SK-N-SH treated with all-trans-retinoic acid at 6 μM for 48 hours (cell line): Measurements from ENCODE around the gene CCR4.

Source experiments
- ATAC-seq: fragments of 200-7000 bp; cut with Tn5 transposase; 3 replicates; pipeline ENCODE4 v1.9.1; 2020; ENCODE audit warnings: mild to moderate bottlenecking, moderate library complexity
- ARNTL ChIP-seq: fragments of 450-650 bp; formaldehyde crosslinking; IDR thresholded peaks from 2 replicates; pipeline ENCODE4 v1.5.0; 2020; ENCODE audit warnings: low read depth, mild to moderate bottlenecking, moderate library complexity, borderline replicate concordance
- BACH2 ChIP-seq: fragments of 250-450 bp; sonication (Bioruptor Pico); IDR thresholded peaks from 2 replicates; pipeline ENCODE4 v1.9.0; 2021; ENCODE audit warnings: mild to moderate bottlenecking, borderline replicate concordance
- CREB5 ChIP-seq: fragments of 250-450 bp; sonication (Bioruptor Pico); IDR thresholded peaks from 2 replicates; pipeline ENCODE4 v1.5.1; 2020; ENCODE audit warnings: low read depth, mild to moderate bottlenecking, moderate library complexity
- CSDC2 ChIP-seq: fragments of 250-450 bp; sonication (Bioruptor Pico); IDR thresholded peaks from 2 replicates; pipeline ENCODE4 v1.5.0; 2020; ENCODE audit warnings: mild to moderate bottlenecking, moderate library complexity
- ESRRG ChIP-seq: fragments of 250-450 bp; sonication (Bioruptor Pico); IDR thresholded peaks from 2 replicates; pipeline ENCODE4 v1.6.1; 2021; ENCODE audit warnings: mild to moderate bottlenecking
- GLIS3 ChIP-seq: fragments of 250-450 bp; sonication (Bioruptor Pico); IDR thresholded peaks from 2 replicates; pipeline ENCODE4 v1.5.0; 2020; ENCODE audit warnings: mild to moderate bottlenecking, moderate library complexity
- ISL1 ChIP-seq: fragments of 250-450 bp; sonication (Bioruptor Pico); IDR thresholded peaks from 2 replicates; pipeline ENCODE4 v2.1.2; 2022; ENCODE audit warnings: mild to moderate bottlenecking, moderate library complexity
- OSR1 ChIP-seq: fragments of 250-450 bp; sonication (Bioruptor Pico); IDR thresholded peaks from 2 replicates; pipeline ENCODE4 v1.8.0; 2022; ENCODE audit warnings: moderate library complexity, mild to moderate bottlenecking, inconsistent platforms
- PPARA ChIP-seq: fragments of 250-450 bp; sonication (Bioruptor Pico); IDR thresholded peaks from 2 replicates; pipeline ENCODE4 v1.5.0; 2020; ENCODE audit warnings: mild to moderate bottlenecking, borderline replicate concordance
- SNAI2 ChIP-seq: fragments of 250-450 bp; sonication (Bioruptor Pico); IDR thresholded peaks from 2 replicates; pipeline ENCODE4 v1.5.0; 2020; ENCODE audit warnings: mild to moderate bottlenecking, moderate library complexity
- TCF4 ChIP-seq: fragments of 250-450 bp; sonication (Bioruptor Pico); IDR thresholded peaks from 2 replicates; pipeline ENCODE4 v1.8.0; 2021; ENCODE audit warnings: mild to moderate bottlenecking, moderate library complexity, borderline replicate concordance
- TOX ChIP-seq: fragments of 250-450 bp; sonication (Bioruptor Pico); IDR thresholded peaks from 2 replicates; pipeline ENCODE4 v1.8.0; 2021; ENCODE audit warnings: mild to moderate bottlenecking, moderate library complexity, borderline replicate concordance
- ZC3H10 ChIP-seq: fragments of 250-450 bp; sonication (Bioruptor Pico); IDR thresholded peaks from 2 replicates; pipeline ENCODE4 v1.5.1; 2021; ENCODE audit warnings: mild to moderate bottlenecking, moderate library complexity
- ZFP3 ChIP-seq: fragments of 250-450 bp; sonication (Bioruptor Pico); IDR thresholded peaks from 2 replicates; pipeline ENCODE4 v1.5.0; 2020; ENCODE audit warnings: mild to moderate bottlenecking, moderate library complexity
- ZNF565 ChIP-seq: fragments of 450-650 bp; formaldehyde crosslinking; conservative IDR thresholded peaks from 2 replicates; pipeline ENCODE4 v1.5.0; 2020; ENCODE audit warnings: low read depth, mild to moderate bottlenecking, moderate library complexity
- ZNF70 ChIP-seq: fragments of 450-650 bp; formaldehyde crosslinking; IDR thresholded peaks from 2 replicates; pipeline ENCODE4 v1.5.0; 2020; ENCODE audit warnings: mild to moderate bottlenecking, moderate library complexity
- ZNF8 ChIP-seq: fragments of 450-650 bp; formaldehyde crosslinking; IDR thresholded peaks from 2 replicates; pipeline ENCODE4 v1.5.0; 2020; ENCODE audit warnings: mild to moderate bottlenecking, moderate library complexity
- TF ChIP-seq, protein P1 (sequence below): fragments of 250-450 bp; sonication (Bioruptor Pico); IDR thresholded peaks from 2 replicates; pipeline ENCODE4 v1.5.1; 2021; ENCODE audit warnings: mild to moderate bottlenecking, moderate library complexity
- TF ChIP-seq, protein P2 (sequence below): fragments of 250-450 bp; sonication (Bioruptor Pico); IDR thresholded peaks from 2 replicates; pipeline ENCODE4 v1.8.0; 2021; ENCODE audit warnings: low read depth, mild to moderate bottlenecking, moderate library complexity, borderline replicate concordance
- TF ChIP-seq, protein P3 (sequence below): fragments of 250-450 bp; sonication (Bioruptor Pico); IDR thresholded peaks from 2 replicates; pipeline ENCODE4 v1.5.0; 2020; ENCODE audit warnings: mild to moderate bottlenecking, moderate library complexity

The CCR4 gene

GRCh38 chr3:32954506-32954905 lies 3.1 kb downstream of the CCR4 start (continued):
- TF ChIP-seq, protein P1, sequence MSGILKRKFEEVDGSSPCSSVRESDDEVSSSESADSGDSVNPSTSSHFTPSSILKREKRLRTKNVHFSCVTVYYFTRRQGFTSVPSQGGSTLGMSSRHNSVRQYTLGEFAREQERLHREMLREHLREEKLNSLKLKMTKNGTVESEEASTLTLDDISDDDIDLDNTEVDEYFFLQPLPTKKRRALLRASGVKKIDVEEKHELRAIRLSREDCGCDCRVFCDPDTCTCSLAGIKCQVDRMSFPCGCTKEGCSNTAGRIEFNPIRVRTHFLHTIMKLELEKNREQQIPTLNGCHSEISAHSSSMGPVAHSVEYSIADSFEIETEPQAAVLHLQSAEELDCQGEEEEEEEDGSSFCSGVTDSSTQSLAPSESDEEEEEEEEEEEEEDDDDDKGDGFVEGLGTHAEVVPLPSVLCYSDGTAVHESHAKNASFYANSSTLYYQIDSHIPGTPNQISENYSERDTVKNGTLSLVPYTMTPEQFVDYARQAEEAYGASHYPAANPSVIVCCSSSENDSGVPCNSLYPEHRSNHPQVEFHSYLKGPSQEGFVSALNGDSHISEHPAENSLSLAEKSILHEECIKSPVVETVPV, result no peak
- no peak for TF ChIP-seq ESRRG (CRISPR knock-in tag)
- no peak for TF ChIP-seq ZFP3 (CRISPR knock-in tag)
- no peak for TF ChIP-seq TCF4 (CRISPR knock-in tag)
- TF ChIP-seq ZNF70, result no peak
- no peak for TF ChIP-seq BACH2
- no peak for TF ChIP-seq PPARA (CRISPR knock-in tag)

DNA sequence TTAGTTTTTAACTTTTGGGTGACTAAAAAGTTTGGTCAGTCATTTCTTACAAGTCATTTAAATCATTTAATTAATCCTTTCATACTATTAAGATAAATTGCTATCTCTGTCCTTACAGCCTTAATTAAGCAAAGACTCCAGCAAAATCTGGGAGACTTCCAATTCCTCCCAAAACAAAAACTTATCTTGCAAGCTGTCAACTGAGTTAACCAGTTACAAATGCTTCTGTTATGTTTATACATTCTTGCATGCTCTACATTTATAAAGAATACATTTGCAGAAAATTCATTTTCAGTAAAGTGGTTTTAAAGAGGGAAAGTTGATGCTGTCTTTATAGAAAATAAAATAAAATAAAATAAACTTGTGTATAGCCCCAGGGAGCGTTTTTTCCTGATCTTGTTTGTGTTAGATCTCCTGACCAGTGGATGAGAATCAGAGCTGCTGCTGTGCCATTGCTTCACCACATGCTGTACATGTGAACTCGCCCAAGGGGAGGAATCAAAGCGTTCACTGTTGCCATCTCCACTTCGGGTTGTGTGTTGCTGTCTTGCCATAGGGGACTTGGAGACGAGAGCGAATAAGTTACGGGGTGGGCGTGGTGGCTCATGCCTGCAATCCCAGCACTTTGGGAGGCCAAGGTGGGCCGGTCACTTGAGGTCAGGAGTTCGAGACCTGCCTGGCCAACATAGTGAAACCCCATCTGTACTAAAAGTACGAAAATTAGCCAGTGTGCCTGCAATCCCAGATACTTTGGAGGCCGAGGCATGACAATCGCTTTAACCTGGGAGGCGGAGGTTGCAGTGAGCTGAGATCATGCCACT lies 5.5 kb downstream of the CCR4 start:
- TF ChIP-seq ISL1 (CRISPR knock-in tag) (0 out of 2 replicates have a peak, but pooled peaks have one; percentile 22), OSR1 (CRISPR knock-in tag) (no peak)
- no peak for ATAC-seq

DNA sequence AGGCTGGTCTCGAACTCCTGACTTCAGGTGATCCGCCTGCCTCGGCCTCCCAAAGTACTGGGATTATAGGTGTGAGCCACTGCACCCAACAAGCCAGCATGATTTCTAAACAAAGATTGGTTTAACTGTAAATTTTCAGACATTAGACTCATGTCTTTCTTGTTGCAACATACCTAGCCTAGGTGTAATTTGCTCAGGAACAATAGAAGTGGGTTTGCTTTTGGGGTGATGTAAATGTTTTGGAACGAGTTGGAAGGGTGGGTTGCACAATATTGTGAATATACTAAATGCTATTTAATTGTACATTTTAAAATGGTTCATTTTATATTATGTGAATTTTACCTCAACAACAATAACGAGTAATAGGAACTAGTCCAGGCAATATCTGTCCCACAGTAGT lies 7.1 kb downstream of the CCR4 start:
- TF ChIP-seq OSR1 (CRISPR knock-in tag), result no peak
- no peak for TF ChIP-seq CREB5 (CRISPR knock-in tag)
- TF ChIP-seq, protein P2, sequence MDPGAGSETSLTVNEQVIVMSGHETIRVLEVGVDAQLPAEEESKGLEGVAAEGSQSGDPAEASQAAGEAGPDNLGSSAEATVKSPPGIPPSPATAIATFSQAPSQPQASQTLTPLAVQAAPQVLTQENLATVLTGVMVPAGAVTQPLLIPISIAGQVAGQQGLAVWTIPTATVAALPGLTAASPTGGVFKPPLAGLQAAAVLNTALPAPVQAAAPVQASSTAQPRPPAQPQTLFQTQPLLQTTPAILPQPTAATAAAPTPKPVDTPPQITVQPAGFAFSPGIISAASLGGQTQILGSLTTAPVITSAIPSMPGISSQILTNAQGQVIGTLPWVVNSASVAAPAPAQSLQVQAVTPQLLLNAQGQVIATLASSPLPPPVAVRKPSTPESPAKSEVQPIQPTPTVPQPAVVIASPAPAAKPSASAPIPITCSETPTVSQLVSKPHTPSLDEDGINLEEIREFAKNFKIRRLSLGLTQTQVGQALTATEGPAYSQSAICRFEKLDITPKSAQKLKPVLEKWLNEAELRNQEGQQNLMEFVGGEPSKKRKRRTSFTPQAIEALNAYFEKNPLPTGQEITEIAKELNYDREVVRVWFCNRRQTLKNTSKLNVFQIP (CRISPR knock-in tag), result no peak
- no peak for TF ChIP-seq ZNF70
- TF ChIP-seq TOX (CRISPR knock-in tag), result no peak
- TF ChIP-seq ZC3H10 (CRISPR knock-in tag), result no peak
- TF ChIP-seq CSDC2 (CRISPR knock-in tag), result no peak
- TF ChIP-seq ZNF8 (CRISPR knock-in tag), result no peak
- ATAC-seq, result no peak

DNA sequence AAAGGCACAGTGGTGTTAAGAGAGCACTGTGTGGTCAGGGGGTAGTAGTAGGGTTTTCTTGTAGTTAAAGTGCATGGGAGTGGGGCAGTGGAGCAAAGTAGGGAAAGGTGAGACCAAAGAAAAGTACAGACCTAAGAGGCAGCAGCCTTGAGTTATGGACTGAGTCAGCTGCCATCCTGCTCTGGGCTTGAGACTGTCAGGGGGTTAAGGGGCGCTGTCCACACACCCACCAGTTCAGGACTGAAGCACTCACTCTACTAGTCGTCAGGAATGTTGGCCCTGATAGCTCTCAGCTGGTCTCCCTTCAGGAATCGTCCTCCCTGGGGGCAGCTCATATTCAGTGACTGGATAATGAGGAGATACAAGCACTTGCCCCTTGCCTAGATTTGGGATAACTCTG lies 7.9 kb downstream of the CCR4 start:
- ATAC-seq, result 0 out of 3 replicates have a peak, but pooled peaks have one; percentile 46
- TF ChIP-seq ZC3H10 (CRISPR knock-in tag) (no peak), ZNF70 (no peak), TCF4 (CRISPR knock-in tag) (no peak), ARNTL (CRISPR knock-in tag) (no peak), CSDC2 (CRISPR knock-in tag) (no peak), PPARA (CRISPR knock-in tag) (no peak), TOX (CRISPR knock-in tag) (no peak), ZNF8 (CRISPR knock-in tag) (no peak), SNAI2 (no peak), ESRRG (CRISPR knock-in tag) (no peak), ZNF565 (CRISPR knock-in tag) (no peak), GLIS3 (CRISPR knock-in tag) (no peak)
- TF ChIP-seq, protein P3, sequence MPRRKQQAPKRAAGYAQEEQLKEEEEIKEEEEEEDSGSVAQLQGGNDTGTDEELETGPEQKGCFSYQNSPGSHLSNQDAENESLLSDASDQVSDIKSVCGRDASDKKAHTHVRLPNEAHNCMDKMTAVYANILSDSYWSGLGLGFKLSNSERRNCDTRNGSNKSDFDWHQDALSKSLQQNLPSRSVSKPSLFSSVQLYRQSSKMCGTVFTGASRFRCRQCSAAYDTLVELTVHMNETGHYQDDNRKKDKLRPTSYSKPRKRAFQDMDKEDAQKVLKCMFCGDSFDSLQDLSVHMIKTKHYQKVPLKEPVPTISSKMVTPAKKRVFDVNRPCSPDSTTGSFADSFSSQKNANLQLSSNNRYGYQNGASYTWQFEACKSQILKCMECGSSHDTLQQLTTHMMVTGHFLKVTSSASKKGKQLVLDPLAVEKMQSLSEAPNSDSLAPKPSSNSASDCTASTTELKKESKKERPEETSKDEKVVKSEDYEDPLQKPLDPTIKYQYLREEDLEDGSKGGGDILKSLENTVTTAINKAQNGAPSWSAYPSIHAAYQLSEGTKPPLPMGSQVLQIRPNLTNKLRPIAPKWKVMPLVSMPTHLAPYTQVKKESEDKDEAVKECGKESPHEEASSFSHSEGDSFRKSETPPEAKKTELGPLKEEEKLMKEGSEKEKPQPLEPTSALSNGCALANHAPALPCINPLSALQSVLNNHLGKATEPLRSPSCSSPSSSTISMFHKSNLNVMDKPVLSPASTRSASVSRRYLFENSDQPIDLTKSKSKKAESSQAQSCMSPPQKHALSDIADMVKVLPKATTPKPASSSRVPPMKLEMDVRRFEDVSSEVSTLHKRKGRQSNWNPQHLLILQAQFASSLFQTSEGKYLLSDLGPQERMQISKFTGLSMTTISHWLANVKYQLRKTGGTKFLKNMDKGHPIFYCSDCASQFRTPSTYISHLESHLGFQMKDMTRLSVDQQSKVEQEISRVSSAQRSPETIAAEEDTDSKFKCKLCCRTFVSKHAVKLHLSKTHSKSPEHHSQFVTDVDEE (CRISPR knock-in tag), result no peak
- TF ChIP-seq, protein P2 (CRISPR knock-in tag), result no peak
- TF ChIP-seq, all 23 proteins: peak for 0
